Stimulated activated CD4-positive, alpha-beta T cell treated with anti-CD3 and anti-CD28 coated beads, Interleukin-15, amount 100 ng/mL, for 1 hour (primary cell): ENCODE measurements around the gene C1orf159.

Experiments used
- DNase-seq, 2 donors: peaks; one replicate each; pipeline ENCODE4 v3.0.0-alpha.2; 2020; ENCODE audit warnings: low read depth in 1 of 2, low spot score in 1 of 2

Gene C1orf159

DNA sequence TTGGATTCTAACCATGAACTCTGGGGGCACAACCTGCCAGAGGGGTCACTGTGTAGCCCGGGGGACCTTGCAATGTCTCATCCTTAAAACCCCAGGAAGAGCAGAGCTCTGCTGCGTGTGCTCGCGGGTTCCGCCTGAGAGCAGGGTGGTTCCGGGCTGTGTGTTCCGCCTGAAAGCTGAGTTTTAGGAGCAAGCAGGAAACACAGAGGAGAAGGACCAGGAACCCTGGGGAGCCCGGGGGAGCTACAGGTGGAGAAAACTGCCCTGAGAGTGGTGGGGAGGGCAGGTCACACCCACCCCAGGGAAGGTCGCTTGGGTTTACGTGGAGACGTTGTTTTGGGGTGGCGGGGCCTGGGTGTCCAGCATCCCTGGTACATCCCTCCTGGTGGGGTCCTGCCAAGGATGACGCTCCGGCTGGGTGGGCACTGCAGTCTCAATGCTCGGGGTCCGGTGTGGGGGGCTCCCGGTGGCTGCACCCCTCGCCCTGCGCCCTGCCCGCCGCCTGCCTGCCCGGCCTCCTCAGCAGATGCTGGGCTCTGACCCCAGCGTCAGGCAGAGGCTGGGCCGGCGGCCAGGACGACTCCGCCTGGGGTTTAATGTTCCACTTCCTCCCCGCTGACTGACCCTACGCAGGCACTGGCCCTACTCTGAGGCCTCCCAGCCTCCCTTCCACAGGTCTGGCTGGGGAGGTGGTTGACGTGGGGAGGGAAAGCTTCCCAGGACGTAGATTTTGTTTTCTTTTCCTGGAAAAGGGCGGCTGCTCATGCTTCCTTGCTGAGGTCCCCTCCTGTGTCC, 17.3 kb upstream of the C1orf159 start:
- no peak for DNase-seq

DNA sequence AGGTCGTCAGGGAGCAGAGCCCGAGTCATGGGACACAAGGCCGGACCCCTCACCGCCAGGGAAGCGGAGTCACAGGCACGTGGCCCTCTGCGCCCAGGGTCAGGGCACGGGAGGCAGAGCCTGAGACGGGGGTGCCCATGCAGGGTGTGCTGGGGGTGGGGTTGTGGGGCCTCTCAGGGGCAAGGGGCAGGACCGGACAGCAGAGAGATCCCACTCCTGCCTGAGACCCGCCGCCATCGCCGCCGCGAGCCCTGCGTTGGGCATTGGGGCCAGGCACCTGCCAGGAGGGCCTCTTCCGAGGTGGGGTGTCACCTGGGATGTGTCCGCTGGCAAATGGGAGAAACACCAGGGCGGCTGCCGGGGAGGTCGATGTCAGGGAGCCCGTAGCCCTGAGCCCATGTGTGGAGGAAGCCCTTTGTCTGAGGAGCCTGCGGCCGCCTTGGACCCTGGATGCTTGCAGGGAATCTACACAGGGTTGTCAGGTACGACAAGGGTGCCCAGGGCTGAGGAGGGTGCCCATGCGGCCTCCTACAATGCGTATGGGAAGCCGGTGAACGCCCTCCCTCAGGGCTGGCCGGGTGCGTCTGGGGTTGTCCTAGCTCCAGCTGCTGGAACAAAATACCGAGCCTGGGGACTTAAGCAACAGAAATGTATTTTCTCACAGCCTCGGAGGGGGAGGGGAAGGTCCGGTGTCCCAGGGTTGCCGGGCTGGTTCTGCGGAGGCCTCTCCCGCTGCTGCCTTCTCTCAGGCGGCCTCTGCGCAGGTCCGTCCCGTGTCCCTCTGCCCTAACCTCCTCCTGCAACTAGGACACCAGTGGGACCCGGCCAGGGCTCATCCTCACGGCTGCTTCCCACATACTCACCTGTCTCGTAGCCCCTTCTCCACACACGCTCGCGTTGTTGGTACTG, 16.4 kb upstream of the C1orf159 start:
- no peak for DNase-seq

DNA sequence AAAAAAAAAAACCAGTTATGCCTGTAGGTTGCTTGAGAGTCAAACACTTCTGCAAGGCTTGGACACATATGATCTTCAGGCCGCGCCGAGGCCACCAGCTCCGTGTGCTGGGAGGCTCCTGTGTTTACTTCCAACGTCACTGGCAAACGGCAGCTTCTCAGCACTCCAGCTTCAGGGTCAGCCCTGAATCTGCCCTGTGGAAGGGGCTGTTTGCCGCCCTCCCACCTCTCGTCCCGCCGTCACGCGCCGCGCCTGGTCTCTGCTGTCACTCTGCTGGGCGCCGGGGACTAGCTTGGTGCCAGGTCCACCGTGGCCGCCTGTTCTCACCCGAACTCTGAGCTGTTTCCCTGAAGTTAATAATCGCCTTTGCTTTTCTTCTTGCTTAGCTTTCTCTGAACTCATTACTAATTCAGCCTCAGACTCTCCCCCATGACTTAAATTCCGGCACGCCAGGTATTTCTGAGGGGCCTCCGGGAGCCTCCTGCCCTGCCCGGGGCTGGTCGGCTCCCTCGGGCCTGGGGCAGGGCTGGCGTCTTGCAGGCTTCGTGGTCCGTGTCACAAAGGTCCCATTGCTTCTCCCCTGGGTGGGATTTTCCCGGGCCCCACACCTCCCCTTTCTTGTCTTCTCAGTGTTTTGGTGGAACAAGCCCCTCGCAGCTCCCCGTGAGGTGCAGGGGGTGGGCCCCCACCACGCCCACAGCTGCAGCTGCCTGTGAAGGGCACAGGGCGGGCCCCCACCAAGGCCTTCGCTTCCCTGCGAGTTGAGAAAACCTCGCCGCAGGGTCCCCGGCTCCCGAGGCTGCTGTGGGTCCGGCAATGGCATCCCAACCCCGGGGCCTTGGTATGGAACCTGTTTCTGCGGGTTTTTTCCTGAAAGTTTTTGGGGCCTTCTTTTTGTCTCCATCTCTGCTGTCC, 14.6 kb upstream of the C1orf159 start:
- no peak for DNase-seq

DNA sequence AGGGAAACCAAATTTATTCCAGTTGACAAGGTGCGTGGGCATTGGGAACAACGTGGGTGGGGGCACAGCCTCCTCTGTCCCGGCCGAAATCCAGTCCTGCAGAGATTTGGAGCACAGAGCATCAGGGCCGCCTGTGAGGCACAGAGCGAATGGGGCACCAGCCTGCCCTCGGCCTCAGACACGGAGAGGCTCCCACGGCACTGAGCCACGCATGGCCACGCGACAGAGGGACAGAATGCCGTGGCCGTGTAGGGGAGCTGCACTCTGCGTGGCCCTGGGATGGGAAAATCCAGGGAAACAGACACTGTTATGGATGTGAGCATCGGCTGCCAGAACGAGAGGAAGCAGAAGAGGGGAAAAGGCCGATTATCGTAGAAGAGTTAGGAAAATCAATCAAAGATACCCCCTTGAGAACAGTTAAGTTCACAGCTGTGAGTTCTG, 13.5 kb upstream of the C1orf159 start:
- DNase-seq = no peak

DNA sequence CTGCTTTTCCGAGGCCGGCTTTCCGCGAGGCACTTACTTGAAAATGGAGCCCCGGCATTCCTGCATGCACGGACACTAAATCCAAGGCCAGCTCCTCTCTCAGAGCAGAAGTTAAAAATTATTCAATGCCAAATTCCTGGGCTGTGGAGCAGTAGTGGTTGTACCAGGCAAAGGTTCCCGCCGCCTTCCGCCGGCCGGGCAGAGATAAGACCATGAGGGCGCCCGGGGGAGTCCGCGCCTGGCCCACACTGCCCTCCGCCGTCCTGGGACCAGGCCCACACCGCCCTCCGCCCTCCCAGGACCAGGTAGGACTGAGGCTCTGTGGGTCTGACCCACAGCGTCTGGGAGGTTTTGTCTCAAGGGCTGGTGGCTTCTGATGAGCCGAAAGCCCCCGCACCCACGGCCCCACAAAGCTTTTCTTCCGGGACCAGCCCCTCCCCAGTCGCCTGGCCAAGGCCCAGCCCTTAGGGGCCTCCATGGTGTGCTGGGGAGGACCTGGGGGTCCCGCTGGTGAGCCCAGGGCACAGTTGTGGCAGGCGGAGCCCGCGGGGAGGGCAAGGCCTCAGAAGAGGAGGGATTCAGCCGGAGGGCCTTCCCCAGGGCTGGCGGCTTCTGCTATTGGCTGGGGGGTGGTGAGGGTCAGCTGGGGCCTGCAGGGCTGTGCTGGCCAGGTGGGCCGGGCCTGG, 12.7 kb upstream of the C1orf159 start:
- DNase-seq = no peak

DNA sequence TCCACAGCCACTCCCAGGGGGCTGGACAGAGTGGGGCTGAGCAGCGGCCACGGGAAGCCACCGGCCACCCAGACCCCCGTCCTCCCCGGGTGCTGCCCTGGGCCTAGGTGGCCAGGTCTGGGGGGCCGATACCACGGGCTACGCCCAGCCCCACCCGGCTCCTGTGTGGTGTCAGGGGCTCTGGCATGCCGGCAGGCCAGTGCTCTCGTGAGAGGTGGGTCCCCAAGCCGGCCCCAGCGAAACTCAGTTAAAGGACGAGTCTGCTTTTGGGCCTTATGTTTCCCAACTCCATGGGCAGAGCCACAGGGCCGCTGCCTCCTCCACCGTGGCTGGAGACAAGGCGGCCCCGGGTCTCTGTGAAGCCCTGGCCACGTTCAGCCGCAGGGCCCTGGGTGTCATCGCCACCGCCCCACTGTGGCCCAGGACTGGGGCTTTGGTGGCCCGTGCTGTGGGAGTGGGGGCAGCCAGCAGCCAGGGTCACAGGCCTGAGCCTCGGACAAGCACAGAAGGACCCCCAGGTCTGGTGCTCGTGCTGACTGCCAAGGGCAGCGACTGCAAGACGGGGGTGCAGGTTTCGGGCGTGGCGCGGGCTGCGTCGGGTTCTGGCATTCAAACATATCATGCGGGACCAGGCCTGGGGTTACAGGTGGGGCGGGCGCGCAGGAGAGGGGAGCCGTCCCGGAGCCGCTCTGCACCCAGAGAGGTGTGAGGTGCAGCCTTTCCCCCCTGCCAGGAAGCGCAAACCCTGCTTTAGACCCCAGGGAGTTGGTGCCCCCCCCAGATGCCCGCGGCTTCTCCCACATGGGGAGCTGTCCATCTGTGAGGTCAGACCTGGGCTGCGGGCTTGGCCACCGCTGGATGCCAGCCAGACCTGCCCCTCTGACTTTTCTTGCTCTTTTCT, 11.9 kb upstream of the C1orf159 start:
- DNase-seq = no peak

DNA sequence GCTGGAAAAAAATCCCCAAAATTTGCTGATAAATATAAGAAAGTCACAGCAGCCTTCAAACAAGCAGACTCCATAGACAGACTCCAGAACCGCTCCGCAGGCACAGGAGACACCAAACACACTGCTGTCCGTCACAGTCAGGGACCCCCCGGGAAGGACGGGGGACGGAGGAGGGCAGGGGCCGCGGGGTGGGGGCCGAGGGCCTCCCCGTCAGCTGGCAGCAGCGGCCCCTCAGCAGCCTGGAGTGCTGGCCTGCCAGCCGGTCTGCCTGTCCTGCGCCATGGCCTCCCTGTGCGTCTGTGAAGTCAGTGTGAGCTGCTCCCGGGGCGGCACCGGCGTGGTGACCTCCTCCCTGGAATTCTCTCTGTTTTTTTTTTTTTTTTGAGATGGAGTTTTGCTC, 10.1 kb upstream of the C1orf159 start:
- DNase-seq = no peak

DNA sequence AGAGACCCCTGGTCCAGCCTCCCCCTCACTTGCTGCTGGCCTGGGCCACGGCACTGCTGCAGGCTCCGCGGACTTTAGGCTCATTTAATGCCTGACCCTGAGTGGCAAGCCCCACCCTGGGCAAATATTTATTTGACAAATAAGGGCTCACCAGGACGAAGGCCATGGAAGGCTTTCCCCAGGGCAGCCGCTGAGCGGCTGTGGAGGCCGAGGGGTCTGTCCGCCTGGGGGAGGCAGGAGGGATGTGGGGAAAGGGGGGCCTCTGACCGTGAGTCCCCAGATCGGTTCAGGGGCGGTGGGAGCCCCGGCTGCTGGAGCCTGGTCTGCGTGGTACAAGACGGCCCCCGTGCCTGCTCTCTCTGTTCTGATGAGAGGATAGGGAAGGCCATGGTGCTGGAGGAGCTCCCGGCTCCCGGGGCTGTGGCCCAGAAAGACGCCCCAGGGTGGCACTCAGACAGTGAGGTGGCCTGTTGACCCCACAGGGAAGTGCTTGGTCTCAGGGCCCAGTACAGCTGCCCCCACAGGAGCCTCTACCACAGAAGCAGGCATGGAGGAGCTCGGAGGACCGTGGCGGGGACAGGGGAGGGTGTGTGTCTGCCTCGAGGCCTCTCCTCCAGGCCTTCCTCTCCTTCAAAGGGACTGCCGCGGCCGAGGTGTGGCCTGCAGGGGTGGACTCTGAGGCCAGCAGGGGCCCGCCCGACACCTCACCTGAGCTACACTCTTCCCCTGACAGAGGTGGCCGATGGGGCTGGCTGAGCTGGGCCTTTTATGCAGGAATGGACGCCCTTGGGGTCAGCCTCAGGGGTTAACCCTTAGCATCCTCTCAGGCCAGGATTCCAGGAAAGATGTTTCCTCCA, 9.1 kb upstream of the C1orf159 start:
- DNase-seq = no peak

DNA sequence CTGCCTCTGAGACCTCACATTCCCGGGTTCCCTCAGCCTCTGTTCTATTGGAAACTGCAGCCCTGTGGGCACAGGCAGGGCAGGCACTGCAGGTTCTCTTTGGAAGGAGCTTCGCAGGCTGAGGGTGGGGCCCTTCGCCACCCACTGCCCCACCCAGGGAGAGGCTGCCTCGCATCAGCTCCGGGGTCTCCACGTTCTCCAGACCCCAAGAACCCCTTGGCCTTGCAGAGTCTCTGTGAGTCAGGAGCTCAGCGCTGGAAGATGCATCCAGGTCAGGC, 8.6 kb upstream of the C1orf159 start:
- DNase-seq = no peak

DNA sequence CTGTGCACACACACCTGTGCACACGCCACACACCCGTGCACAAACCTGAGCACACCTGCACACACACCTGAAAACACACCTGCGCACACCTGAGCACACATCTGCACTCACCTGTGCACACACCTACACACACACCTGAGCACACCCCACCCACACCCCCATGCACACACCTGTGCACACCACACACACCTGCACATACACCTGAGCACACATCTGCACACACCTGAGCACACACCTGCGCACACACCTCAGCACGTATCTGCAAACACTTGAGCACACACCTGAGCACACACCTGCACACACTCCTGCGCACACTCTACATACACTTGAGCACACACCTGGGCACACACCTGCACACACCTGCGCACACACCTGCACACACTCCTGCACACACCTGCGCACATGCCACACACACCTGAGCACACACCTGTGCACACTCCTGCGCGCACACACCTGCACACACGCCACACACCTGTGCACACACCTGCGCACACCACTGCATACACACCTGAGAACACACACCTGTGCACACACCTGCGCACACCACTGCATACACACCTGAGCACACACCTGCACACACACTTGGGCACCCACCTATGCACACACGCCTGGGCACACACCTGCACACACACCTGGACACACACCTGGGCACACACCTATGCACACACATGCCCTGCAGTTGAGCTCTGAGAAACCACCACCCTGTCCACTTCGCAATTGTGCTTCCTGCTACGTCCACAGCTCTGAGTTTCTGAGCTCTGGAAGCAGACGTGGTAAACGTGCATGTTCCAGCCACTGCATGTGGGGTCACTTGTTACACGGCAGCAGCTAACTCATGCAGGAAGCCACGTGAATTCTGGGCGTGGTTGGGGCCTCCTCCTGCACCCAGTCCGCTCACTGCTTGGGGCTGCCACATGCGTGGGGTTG, 8.0 kb upstream of the C1orf159 start:
- DNase-seq = no peak

DNA sequence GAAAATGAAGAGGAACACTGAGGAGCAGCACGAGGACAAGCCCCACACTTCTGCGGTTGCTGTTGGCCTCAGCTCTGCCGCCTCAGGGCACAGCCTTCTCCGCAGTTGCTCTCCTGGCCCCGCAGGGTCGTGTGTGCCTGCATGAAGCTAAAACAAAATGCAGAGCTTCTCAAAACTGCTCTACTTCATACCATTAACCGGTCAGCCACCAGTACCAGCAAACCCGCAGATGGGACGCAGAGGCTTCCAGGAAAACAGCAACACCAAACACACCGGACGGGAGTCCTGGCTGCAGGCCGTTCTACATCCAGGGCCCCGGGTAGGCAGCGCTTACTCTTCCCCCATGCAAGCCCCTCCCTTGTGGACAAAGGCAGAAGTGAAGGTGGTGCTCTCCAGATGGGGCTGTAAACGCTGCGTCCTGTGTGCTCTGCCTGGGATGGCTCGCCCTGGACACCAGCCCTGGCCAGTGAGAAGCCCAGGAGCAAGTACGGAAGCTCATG, 7.1 kb upstream of the C1orf159 start:
- DNase-seq = no peak

DNA sequence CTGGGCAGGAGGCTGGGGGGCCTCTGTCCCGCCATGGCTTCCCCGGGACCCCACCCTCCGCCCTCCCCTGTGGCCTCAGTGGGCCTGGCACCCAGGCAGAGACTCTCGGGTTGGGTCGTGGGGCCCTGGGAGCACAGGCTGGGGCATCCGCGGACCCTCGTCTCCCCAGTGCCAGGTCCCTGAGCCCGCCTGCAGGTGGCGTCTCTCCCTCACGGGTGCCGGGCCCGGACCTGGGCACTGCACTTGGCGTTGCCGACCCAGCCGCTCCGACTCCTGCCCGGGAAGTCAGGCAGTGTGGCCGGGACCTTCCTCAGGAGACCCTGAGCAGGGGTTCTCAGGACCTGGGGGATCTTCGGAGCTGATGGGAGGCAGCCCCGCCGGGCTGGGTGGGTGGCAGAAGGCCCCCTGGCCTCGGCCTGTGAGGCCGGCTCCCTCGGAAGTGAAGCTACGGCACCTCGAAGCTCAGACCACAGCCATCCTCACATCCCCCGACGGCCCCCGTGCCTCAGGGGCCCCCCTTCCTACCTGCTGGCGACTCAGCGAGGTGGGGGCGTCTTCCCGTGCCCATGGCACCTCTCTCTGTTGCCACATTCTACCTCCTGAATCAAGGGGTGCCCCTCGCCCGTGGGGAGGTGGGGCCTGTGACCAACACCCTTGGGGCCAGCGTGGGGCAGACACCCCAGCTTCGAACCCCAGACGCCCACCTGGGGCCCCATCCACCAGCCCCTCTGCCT, 6.4 kb upstream of the C1orf159 start:
- peak; percentile 79 to 80 for DNase-seq

DNA sequence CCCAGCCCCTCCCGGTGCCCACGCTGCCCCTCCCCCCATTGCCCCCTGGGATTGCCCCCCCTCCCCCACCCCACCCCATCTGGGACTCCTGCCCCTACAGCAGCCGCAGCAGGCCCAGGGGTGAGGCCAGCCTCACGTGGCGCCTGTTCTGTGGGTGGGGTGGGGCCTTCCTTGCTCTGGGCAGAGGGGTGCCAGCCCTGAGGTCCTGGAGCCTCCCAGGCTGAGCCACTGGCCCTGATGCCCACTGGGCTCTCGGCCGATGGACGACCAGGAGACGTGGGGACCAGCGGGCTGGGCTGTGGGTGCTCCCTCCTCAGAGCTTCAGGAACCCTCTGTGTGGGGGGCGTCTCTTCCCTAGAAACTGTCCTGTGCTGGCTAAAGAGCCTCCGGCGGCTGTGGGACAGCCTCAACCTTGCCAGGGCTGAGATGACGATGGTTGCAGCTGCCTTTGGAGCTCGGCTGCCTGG, 5.8 kb upstream of the C1orf159 start:
- no peak for DNase-seq

DNA sequence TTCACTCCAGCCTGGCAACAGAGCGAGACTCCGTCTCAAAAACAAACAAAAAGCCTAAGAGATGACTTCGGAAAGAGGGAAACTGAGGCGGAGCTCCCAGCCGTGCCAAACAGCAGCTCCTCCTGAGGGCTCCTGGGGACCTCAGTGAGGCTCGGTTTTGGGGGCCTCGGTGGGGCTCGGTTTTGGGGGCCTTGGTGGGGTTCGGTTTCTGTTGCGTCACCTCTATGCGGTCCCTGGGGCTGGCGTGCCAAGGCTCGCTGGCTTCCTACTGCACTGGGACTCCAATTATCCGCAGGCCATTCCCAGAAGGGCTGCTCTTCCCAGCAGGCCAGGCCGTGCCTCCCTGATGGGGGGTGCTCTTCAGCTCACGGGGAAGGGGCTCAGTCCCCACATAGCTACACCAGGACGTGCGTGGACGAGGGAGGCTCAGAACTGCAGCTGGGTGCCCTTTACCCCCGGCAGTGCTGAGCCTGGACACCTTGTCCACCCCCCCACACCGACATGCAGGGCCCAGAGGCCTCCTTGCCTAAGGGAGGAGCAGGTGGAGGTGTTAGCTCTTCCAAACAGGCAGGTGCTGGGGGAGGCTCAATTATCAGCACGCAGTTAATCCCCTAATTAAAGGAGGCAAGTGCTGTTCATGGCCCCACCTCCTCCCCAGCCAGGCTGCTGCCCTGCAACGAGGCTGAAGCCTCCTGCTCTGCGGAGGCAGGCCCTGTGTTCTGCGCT, 5.1 kb upstream of the C1orf159 start:
- no peak for DNase-seq

DNA sequence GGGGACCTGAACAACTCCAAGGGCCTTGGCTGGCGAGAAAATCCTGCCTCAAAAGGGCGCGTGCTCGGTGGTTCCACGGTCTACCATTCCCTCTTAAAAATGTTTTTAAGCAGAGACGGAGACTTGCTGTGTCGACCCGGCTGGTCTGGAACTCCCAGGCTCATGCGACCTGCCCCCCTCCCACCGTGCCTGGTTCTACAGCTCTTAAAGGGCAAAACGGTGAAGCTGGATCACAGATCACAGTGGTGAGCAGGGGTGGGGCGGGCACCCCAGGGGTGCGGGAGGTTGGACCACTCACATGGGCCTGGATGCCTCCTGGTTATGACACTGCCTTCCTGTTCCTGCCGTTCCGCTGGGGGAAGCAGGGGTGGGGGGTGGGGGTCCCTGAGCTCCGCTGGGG, 4.2 kb upstream of the C1orf159 start:
- no peak for DNase-seq

DNA sequence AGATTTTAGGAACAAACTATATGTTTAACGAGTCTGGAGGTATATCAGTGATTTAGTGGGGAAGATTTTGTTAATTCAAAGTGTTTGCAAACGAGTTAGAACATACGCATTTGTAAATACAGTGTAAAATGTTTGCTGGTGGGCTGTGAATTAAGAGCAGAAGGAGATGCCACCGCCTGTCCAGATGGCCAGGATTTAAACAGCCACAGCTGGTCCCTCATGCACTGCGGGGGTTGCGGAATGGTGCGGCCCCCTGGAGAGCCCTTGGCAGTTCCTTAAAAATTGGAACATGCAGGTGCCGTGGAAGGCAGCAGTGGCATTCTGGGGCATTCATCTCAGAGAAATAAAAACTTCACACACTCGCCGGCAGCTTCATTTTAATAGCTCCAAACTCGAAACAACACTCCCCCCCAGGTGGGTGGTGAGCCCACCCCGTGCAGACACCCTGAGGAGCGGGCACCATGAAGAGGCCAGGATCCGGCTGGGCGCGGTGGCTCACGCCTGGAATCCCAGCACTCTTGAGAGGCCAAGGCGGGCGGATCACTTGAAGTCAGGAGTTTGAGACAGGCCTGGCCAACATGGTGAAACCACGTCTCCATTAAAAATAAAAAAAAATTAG, 3.5 kb upstream of the C1orf159 start:
- no peak for DNase-seq
